Hippocampal formation (tissue), 2 donors: ENCODE data around the gene CTXN1.
A peak's percentile ranks its signal among the peaks of the same experiment; 100 is the strongest.

Experiments used
- DNase-seq, 2 donors: peaks; one replicate each; lab custom pipeline; 2025; lab: John Stamatoyannopoulos, UW

The CTXN1 gene

GRCh38 chr19:7914099-7914498, 11.8 kb downstream of the CTXN1 start:
- DNase-seq: no peak

DNA sequence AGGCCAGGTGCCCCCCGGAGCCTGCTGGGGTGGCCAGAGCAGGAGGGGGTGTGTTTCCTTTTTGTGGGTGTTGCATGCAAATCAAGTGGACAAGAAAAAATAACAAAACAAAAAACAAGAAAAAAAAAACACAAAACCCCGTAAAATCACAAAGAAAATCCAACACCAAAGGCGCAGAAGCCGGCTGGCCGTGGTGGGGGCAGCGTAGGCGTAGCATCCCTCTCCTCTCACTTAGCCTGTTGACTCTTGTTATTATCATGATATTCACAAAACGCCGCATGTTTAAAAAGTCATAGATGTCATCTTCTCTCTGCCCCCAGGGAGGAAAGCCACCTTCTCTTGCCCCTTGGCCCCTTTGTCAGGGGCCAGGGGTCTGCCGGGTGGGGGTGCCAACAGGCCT, 12.3 kb downstream of the CTXN1 start:
- DNase-seq: no peak

- DNase-seq: no peak
These were observed 13.0 kb downstream of the CTXN1 start for GRCh38 chr19:7912697-7913564.

DNA sequence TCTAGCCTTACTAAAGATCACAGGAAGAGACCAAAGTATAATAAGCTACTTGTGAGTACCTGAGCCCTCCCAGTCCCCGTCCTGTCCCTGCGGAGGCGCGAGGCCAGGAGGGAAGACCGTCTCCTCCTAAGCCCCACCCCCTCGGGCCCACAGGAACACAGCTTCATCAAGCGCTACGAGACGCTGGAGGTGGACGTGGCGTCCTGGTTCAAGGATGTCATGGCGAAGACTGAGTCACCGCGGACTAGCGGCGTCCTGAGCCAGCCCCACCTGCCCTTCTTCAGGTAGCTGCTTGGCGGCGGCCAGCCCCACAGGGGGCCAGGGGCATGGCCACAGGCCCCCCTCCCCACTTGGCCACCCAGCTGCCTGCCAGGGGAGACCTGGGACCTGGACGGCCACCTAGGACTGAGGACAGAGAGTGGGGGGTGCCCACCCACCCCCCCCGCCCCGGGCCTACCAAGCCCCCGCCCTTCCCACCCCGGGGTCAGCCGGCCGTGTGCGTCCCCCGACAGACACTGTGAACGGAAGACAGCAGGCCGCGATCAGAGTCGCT, 13.7 kb downstream of the CTXN1 start:
- DNase-seq: no peak

GRCh38 chr19:7911508-7912143, 14.3 kb downstream of the CTXN1 start:
- no peak for DNase-seq

- DNase-seq: no peak
These were observed 15.4 kb downstream of the CTXN1 start for GRCh38 chr19:7910321-7911161.

DNA sequence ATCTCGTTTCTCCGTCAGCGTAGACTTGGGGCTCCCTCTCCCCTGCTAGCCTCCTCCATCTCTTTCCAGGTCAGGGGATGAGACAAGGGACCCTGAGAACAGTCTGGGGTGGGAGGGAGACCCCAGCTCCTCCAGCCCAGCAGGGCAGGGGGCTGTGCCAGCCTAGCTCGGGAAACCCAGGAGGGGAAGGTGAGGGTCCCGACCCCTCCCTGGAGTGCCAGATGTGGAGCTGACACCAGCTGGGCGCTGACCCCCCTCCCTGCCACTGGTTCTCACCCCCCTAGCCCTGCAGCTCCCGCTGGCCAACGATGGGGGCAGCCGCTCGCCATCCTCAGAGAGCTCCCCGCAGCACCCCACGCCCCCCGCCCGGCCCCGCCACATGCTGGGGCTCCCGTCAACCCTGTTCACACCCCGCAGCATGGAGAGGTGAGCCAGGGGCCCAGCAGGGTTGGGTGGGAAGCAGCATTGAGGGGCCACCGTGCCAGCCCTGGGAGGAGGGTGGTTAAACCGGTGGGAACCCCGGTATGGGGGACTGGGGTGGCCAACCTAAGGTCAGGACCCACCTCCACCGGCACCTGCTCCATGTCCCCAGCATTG, 16.4 kb downstream of the CTXN1 start:
- DNase-seq: no peak

DNA sequence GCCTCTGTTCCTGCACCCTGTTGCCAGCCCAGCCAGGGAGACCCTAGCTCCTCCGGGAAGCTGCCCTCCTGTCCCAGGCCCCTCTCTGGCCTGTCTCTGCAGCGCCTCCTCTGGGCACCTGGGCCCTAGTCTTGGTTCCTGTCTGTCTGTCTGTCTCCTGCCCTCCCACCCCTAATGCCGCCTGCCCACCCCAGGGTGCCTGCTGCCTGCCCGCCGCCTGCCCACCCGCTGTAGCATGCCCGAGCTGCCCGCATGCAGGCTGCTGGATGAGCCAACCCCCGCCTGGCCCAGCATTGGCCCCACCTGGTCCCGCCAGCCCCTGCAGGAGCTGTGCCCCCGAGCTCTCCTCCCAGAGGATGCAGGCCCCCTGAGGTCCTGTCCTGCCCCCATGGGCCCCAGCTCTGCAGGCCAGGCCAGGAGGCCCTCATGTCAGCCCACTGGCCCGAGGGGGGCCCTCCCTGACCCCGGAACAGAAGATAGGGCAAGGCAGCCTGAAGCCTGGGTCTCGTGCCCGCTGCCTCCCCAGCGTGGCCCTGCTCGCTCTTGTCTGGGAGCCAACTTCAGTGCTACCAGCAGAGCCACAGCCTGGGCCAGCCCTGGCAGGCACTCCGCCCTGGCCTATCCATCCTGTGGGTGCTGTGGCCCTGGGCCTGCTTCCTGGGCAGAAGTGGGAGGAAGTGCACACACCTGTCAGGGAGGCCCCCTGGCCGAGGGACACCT, 17.0 kb downstream of the CTXN1 start:
- DNase-seq: no peak

DNA sequence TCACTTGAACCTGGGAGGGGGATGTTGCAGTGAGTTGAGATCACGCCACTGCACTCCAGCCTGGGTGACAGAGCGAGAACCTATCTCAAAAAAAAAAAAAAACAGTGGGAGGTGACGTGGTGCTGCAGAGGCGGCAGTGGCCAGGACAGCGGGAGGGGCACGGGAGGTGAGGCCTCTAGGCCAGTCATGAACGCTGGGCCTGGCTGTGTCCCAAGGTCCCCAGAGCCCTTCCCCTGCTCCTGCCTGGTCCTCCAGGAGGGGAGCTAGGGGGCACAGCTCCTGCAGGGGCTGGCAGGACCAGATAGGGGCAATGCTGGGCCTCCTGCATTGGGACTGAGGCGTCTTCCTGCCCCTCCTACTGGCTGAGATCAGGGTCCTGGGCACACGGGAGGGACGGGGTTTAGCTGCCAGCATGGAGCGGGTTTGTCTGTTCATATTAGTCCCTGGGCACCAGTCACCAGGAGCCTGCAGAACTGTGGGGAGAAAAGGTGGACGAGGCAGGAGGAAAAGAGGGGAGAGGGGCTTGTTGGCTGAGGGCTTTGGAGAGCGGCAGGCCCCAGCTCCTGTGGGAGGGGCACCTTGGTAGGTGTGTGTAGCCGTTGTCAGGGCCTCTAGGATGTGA, 17.7 kb downstream of the CTXN1 start:
- no peak for DNase-seq

- no peak for DNase-seq
These were observed 18.4 kb downstream of the CTXN1 start for GRCh38 chr19:7907544-7907943.

- no peak for DNase-seq
These were observed 18.8 kb downstream of the CTXN1 start for GRCh38 chr19:7907122-7907521.

DNA sequence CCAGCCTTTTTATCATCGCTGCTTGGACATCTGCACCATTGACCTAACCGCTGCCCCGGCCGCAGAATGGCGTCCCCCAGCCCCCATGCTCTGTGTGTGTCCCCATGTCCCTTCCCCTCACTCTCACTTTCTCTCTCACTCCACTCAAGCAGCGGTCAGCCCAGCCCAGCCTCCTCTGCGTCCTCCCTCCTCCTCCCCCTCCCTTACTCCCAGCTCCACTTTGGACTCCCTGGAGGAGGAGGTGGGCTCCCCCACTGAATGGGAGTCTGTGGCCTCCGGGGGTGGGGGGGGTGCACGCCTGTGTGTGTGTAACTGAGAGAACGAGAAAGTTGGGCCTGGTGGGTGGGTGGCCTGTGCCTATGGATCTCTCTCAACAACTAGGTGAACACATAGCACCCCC, 20.1 kb downstream of the CTXN1 start:
- DNase-seq: no peak

- DNase-seq: no peak
These were observed 20.7 kb downstream of the CTXN1 start for GRCh38 chr19:7905268-7905667.

DNA sequence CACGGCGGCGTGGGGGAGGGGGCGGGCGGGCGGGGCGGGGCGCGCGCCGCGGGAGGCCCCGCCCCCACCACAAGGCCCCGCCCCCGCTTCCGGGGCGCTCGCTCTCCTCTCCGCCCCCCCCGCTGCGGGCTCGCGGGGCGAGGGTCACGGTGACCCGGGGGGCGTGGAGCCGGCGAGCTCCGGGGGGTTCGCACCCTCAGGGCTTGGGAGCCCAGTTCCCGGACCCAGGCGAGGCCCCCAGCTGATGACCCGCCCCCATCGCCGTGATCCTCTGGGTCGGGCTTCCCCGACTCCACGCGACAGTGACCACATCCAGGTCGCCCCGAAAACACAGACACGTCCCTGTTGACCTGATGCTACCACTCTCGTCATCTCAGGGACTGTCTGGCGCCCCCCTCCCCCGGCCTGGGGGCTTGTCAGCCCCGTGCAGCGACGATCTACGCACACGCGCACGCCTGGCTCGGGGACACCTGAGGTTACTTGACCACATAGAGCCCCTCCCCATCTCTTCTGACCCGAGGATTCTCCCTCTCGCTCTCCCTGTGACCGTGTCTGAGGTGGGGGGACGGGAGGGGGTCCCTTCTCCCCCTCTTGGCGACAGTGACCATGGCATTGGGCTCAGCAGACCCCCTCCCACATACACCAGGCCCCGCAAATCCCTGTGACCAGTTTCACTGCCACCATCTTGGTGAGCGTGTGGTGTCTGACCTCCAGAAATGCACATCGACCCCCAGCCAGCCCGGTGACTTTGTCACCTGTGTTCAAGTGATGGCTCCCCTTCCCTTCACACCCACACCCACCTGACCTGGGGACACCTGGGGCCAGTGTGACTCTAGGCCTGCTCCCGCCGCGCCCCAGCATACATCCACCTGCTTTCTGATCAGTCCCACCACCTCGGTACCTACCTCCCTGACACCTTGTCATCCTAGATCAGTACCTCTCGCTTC, 21.6 kb downstream of the CTXN1 start:
- no peak for DNase-seq

DNA sequence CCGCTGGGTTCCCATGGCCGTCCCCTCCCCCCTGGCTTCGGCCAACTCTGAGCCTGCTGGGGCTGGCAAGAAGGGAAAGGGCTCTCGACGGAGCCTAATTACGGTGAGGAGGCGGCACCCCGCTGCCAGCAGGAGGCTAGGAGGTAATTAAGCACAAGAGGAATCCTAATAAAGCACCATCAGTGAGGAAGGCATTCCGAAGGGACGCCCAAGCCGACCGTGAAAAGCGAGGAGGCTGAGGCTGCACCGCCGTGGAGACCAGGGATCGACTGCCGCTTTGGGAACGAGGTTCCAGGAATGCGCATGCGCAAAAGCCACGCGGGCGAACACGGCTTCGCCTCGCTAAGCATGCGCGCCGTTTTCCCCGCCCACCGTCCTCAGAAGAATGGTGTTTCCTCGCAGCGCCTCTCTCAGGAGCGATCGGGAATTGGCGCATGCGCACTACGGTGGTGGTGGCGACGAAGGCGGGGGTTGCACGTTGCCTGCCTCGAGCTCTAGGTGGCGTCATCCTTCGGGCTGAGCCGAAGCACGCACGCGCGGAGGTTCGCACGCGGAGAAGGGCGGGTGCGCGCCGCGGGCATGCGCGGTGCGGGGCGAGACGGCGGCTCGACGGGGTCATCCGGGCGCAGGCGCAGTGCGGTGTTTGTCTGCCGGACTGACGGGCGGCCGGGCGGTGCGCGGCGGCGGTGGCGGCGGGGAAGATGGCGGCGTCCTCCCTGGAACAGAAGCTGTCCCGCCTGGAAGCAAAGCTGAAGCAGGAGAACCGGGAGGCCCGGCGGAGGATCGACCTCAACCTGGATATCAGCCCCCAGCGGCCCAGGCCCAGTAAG, 22.5 kb downstream of the CTXN1 start, which contains the start of gene MAP2K7:
MAP2K7 (plus strand) TSS at position 634 of the 830 bp plus-strand sequence; CDS start at position 702, 68 bp downstream.
- DNase-seq: peak; percentile 98

GRCh38 chr19:7902796-7903243, 23.1 kb downstream of the CTXN1 start:
- DNase-seq: no peak

DNA sequence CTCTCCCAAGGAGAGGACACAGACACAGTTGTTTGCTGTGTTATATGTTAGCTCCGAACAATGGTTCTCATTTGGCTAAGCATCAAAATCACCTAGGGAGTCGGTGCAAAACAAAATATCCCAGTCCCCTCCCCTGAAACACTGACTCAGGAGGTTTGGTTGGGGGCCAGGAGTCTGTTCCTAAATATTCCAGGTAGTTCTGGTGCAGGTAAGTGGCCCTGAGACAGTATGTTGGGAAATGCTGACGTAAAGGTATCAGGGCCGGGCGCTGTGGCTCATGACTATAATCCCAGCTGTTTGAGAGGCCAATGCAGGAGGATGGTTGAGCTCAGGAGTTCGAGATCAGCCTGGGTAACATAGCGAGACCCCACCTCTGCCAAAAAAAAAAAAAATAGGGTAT, 24.6 kb downstream of the CTXN1 start:
- DNase-seq: no peak

DNA sequence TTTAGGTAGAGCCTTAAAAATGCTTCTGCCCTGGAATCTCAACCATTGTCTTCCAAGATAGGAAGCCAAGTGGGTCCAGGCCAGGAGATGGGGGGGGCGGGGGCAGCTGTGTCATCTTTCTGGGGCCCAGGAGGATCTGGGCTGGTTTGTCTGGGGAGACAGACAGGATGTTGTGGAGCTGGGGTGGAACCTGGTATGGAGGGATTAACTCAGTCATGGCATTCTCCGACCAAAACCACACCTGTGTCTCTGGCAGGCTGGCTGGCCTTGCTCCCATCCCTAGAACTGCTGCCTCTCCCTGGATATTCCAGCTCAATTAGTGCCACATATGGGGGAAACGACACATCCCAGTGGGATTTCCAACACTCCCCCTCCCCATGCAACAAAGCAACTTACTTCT, 25.0 kb downstream of the CTXN1 start:
- DNase-seq: no peak
